Measurements from ENCODE around the gene ZIK1.
A peak's percentile ranks its signal among the peaks of the same experiment; 100 is the strongest.

The ZIK1 gene

GRCh38 chr19:57583521-57584416 is at the start of gene ZIK1:
ZIK1 (plus strand) TSS chr19:57584145; CDS start chr19:57584357, 212 bp downstream.
- DNase-seq (ENCODE audit: low read depth): peak; percentile 84

DNA sequence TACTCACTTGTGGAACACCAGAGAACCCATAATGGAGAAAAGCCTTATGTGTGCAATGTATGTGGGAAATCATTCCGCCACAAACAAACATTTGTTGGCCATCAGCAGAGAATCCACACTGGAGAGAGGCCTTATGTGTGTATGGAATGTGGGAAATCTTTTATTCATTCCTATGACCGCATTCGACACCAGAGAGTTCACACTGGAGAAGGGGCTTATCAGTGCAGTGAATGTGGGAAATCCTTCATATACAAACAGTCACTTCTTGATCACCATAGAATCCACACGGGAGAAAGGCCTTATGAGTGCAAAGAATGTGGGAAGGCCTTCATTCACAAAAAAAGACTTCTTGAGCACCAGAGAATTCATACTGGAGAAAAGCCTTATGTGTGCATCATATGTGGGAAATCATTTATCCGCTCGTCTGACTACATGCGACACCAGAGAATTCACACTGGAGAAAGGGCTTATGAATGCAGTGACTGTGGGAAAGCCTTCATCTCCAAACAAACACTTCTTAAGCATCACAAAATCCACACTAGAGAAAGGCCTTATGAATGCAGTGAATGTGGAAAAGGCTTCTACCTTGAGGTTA is 45.9 kb upstream of the ZIK1 start:
- no peak for DNase-seq (ENCODE audit: low read depth)

DNA sequence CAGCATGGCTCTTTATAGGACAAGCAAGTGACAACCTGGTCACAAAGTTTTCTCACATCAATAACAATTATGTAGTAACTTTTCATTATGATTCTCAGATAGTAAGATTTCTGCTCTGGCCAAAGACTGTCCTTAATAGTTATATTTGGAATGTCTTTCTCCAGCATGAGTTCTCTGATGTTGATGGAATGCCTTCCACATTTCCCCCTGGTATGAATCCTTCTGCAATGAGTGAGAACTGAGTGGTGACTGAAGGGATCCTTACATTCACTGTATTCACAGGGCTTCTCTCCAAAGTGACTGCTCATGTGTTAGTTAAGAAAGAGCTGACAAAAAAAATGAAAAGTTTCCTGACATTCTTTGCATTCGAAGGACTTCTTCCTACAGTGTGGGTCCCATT is 37.4 kb upstream of the ZIK1 start:
- no peak for DNase-seq (ENCODE audit: low read depth)

GRCh38 chr19:57552432-57552831 is 31.5 kb upstream of the ZIK1 start:
- no peak for DNase-seq (ENCODE audit: low read depth)

DNA sequence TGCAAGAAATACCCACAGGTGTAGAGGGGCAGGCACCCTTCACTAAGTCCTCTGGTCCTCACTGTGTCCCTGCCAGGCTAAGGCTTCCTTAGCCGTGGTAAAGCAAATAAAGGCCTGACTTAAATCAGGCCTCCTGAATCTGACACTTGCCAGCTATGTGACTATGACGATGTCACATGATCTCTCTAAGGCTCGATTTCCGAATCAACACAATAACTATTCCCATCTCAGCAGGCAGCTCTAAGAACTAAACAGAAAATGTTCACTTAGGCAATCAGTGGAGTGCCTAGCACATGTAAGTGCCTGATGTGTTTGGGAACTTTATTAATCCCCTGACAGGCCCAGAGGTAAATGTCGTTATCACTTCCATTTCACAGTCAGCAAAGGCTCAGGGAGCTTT is 26.3 kb upstream of the ZIK1 start:
- DNase-seq (ENCODE audit: low read depth): no peak

- DNase-seq (ENCODE audit: low read depth): no peak
Measured at GRCh38 chr19:57558525-57558924, 25.4 kb upstream of the ZIK1 start.

GRCh38 chr19:57559008-57559403 is 24.9 kb upstream of the ZIK1 start:
- DNase-seq (ENCODE audit: low read depth): no peak

GRCh38 chr19:57559404-57560025 is 24.4 kb upstream of the ZIK1 start, which contains the start of gene ZNF550:
ZNF550 (minus strand) TSS chr19:57559863; CDS start chr19:57559682, 181 bp downstream.
- DNase-seq (ENCODE audit: low read depth): peak; percentile 69

DNA sequence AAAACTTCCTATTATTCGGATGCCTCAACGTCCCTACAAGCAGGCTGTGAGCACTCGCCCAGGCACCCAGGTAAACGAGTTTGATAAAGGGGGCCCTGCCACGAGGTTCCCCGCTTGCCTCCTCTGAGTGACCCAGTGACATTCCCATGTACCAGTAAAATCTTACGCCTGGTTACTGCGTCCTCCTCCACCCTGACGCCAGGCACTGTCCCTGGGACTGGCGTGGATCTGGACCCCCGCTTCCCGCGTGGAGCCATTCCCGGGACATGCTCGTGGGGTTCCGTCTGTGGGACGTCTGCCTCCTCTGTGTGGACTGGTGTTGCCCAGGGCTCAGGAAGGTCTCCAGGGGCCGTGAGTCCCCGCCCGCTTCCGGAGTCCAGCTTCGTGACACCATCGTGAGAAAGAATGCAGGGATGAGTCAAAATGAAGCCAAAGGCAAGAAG is 23.9 kb upstream of the ZIK1 start:
- DNase-seq (ENCODE audit: low read depth): peak; percentile 83

- no peak for DNase-seq (ENCODE audit: low read depth)
Measured at GRCh38 chr19:57563547-57563946, 20.4 kb upstream of the ZIK1 start.

GRCh38 chr19:57566396-57567265 is 17.3 kb upstream of the ZIK1 start:
- no peak for DNase-seq (ENCODE audit: low read depth)

- no peak for DNase-seq (ENCODE audit: low read depth)
Measured at GRCh38 chr19:57570707-57571106, 13.2 kb upstream of the ZIK1 start.

GRCh38 chr19:57572415-57572947 is 11.5 kb upstream of the ZIK1 start:
- no peak for DNase-seq (ENCODE audit: low read depth)

GRCh38 chr19:57576661-57577060 is 7.3 kb upstream of the ZIK1 start:
- DNase-seq (ENCODE audit: low read depth): no peak

- DNase-seq (ENCODE audit: low read depth): peak; percentile 97
Measured at GRCh38 chr19:57578487-57579205, 5.3 kb upstream of the ZIK1 start, which contains the start of gene ZNF416. ZNF416 (minus strand) TSS chr19:57578911; CDS start chr19:57578704, 207 bp downstream.

GRCh38 chr19:57583104-57583520 is 833 bp upstream of the ZIK1 start:
- no peak for DNase-seq (ENCODE audit: low read depth)

DNA sequence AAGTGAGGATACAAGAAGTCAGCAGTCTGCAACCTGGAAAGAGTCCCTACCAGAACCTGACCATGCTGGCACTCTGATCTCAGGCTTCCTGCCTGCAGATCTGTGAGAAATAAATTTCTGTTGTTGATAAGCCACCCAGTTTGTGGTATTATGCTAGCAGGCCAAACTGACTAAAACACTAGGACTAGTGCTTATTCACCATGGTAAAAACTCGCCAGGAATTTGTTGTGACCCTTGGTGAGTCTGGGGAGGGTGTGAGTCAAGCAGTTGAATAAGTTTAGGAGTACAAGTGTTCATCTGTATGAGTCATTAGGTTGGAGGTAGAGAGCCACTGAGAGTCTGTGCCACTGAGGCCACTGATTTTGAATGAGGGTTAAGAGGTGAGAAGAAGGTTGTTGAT is 3.6 kb downstream of the ZIK1 start:
- peak; percentile 58 for DNase-seq (ENCODE audit: low read depth)

- DNase-seq (ENCODE audit: low read depth): no peak
Measured at GRCh38 chr19:57599377-57599760, 15.4 kb downstream of the ZIK1 start.

DNA sequence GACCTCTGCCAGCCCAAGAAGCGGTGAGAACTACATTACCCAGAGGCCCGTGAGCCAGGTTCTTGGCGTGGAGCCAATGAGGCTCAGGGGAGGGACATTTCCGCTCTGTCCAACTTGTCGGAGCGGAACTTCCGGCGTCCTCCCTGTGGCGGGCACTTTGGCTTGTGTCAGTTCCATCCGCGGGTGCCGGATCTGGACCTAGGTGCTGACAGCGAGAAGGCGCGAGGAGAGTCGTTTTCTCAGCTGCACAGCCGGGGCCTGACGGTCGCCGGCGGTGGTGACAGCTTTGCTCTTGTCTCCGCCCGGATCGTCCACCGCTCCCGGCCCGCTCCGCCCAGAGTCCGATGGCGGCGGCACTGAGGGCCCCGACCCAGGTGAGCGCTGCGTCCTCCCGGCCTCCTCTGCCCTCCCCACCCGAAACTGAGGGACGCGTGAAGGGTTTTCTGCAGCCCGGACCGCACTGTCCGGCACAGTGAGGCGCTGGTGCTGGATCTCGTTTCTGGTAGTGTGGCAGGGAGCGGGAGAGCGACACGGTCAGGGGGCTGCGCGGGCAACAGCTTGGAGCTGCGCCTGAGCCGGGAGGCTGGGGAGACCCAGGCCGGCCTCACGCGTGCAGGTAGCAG is 15.9 kb downstream of the ZIK1 start, which contains the start of gene ZNF530:
ZNF530 (plus strand) TSS at position 125 of the 623 bp plus-strand sequence. CDS start 4,461 bp downstream, outside the sequence.
- peak; percentile 87 for DNase-seq (ENCODE audit: low read depth)

DNA sequence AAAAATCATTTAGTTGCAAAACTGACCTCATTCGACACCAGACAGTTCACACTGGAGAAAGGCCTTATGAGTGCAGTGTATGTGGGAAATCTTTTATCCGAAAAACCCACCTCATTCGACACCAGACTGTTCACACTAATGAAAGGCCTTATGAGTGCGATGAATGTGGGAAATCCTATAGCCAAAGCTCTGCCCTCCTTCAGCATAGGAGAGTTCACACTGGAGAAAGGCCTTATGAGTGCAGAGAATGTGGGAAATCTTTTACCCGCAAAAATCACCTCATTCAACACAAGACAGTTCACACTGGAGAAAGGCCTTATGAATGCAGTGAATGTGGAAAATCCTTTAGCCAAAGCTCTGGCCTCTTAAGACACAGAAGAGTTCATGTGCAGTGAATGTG is 23.0 kb downstream of the ZIK1 start:
- no peak for DNase-seq (ENCODE audit: low read depth)
